GM23338 (cell line): Measurements from ENCODE around the gene PEPD. TPM values are rescaled to one million over a fixed set of nuclear protein-coding genes. Genes with fewer than 3 reads are reported as not detected.

Source experiments
- ATAC-seq: fragments of 200-7000 bp; cut with Tn5 transposase; 3 replicates; pipeline ENCODE4 v1.9.1; 2020
- DNase-seq: peaks from one replicate; pipeline ENCODE4 v3.0.0-alpha.2; 2015; ENCODE audit warnings: low spot score
- H2AFZ ChIP-seq: fragments of 200-600 bp; sonication (generic); 2 replicates; pipeline ENCODE4 v1.8.0; 2016; ENCODE audit warnings: antibody characterized with exemption, mild to moderate bottlenecking, moderate library complexity
- H3F3A ChIP-seq: fragments of 200-600 bp; sonication (generic); replicated peaks from 2 replicates; pipeline ENCODE4 v1.8.0; 2017; ENCODE audit warnings: antibody characterized with exemption, mixed run types, low read depth
- H3K27ac ChIP-seq: fragments of 200-600 bp; sonication (generic); 2 replicates; pipeline ENCODE4 v1.6.1; 2016; ENCODE audit warnings: low read depth
- H3K27me3 ChIP-seq: fragments of 200-600 bp; sonication (generic); 2 replicates; pipeline ENCODE4 v1.8.0; 2016; ENCODE audit warnings: mild to moderate bottlenecking, mixed run types, moderate library complexity; ENCODE audit not compliant: insufficient read depth
- H3K36me3 ChIP-seq: fragments of 200-600 bp; sonication (generic); 2 replicates; pipeline ENCODE4 v1.8.0; 2016; ENCODE audit warnings: mild to moderate bottlenecking; ENCODE audit not compliant: insufficient read depth
- H3K4me1 ChIP-seq: fragments of 200-600 bp; sonication (generic); 2 replicates; pipeline ENCODE4 v1.8.0; 2016; ENCODE audit warnings: mild to moderate bottlenecking, moderate library complexity; ENCODE audit not compliant: insufficient read depth
- H3K4me2 ChIP-seq: fragments of 200-600 bp; sonication (generic); 2 replicates; pipeline ENCODE4 v1.7.1; 2017; ENCODE audit warnings: mixed run types
- H3K4me3 ChIP-seq: fragments of 200-600 bp; sonication (generic); 2 replicates; pipeline ENCODE4 v1.6.1; 2016; ENCODE audit warnings: mixed run types
- H3K79me2 ChIP-seq: fragments of 200-600 bp; sonication (generic); replicated peaks from 2 replicates; pipeline ENCODE4 v1.8.0; 2017; ENCODE audit warnings: mild to moderate bottlenecking; ENCODE audit not compliant: insufficient read depth
- H3K9me2 ChIP-seq: fragments of 200-600 bp; sonication (generic); 2 replicates; pipeline ENCODE4 v1.8.0; 2017; ENCODE audit not compliant: insufficient read depth
- H4K20me1 ChIP-seq: fragments of 200-600 bp; sonication (generic); replicated peaks from 2 replicates; pipeline ENCODE4 v1.8.0; 2017; ENCODE audit warnings: mild to moderate bottlenecking; ENCODE audit not compliant: insufficient read depth
- H3K27ac Mint-ChIP-seq: 2 replicates; pipeline ENCODE4 v1.8.0; 2020; ENCODE audit warnings: inconsistent platforms, mild to moderate bottlenecking, moderate library complexity, mixed read lengths
- H3K27me3 Mint-ChIP-seq: 3 replicates; pipeline ENCODE4 v1.8.0; 2022; ENCODE audit warnings: low read depth, mild to moderate bottlenecking, moderate library complexity, mixed read lengths, inconsistent platforms; ENCODE audit not compliant: insufficient read depth, poor library complexity
- H3K36me3 Mint-ChIP-seq: 3 replicates; pipeline ENCODE4 v1.8.0; 2021; ENCODE audit warnings: low read depth, mild to moderate bottlenecking, inconsistent platforms, moderate library complexity, mixed read lengths
- H3K4me1 Mint-ChIP-seq: 3 replicates; pipeline ENCODE4 v1.8.0; 2020; ENCODE audit warnings: mild to moderate bottlenecking, inconsistent platforms, mixed read lengths
- H3K4me3 Mint-ChIP-seq: 3 replicates; pipeline ENCODE4 v1.8.0; 2021; ENCODE audit warnings: moderate library complexity, mild to moderate bottlenecking, inconsistent platforms, mixed read lengths
- H3K9me3 Mint-ChIP-seq: 3 replicates; pipeline ENCODE4 v1.8.0; 2020; ENCODE audit warnings: moderate library complexity, mild to moderate bottlenecking, inconsistent platforms, mixed read lengths
- CREB1 ChIP-seq: fragments of 250-450 bp; sonication (Bioruptor Pico); IDR thresholded peaks from 2 replicates; pipeline ENCODE4 v1.5.0; 2020; ENCODE audit warnings: low read depth, mild to moderate bottlenecking, moderate library complexity
- CTCF ChIP-seq, 2 experiments: fragments of 200-600 bp in 1 of 2; sonication (generic) in 1 of 2; conservative IDR thresholded peaks; 2 replicates each; pipeline versions ENCODE4 v1.5.1 to v1.6.1; 2016 to 2017; ENCODE audit warnings: antibody characterized with exemption in 2 of 2, low read depth in 2 of 2, mild to moderate bottlenecking in 2 of 2, moderate library complexity in 1 of 2
- ETS1 ChIP-seq: IDR thresholded peaks from 2 replicates; pipeline ENCODE4 v1.6.1; 2016; ENCODE audit warnings: antibody characterized with exemption
- EZH2 ChIP-seq: fragments of 200-600 bp; sonication (generic); IDR thresholded peaks from one replicate; pipeline ENCODE4 v1.8.0; 2017; ENCODE audit warnings: antibody characterized with exemption, mild to moderate bottlenecking, low read depth; ENCODE audit not compliant: unreplicated experiment
- EZH2phosphoT487 ChIP-seq: fragments of 200-600 bp; sonication (generic); IDR thresholded peaks from one replicate; pipeline ENCODE4 v1.8.1; 2018; ENCODE audit warnings: antibody characterized with exemption; ENCODE audit not compliant: unreplicated experiment
- JUNB ChIP-seq: IDR thresholded peaks from one replicate; pipeline ENCODE4 v1.6.1; 2016; ENCODE audit warnings: antibody characterized with exemption; ENCODE audit not compliant: unreplicated experiment
- NANOG ChIP-seq: IDR thresholded peaks from 2 replicates; pipeline ENCODE4 v1.6.1; 2016; ENCODE audit warnings: antibody characterized with exemption, borderline replicate concordance
- POLR2AphosphoS5 ChIP-seq: IDR thresholded peaks from 2 replicates; pipeline ENCODE4 v1.6.1; 2016; ENCODE audit warnings: antibody characterized with exemption, low read depth
- REST ChIP-seq: IDR thresholded peaks from one replicate; pipeline ENCODE4 v1.6.1; 2018; ENCODE audit warnings: antibody characterized with exemption; ENCODE audit not compliant: unreplicated experiment
- STAT1 ChIP-seq: IDR thresholded peaks from one replicate; pipeline ENCODE4 v1.6.1; 2016; ENCODE audit warnings: antibody characterized with exemption; ENCODE audit not compliant: unreplicated experiment
- ZNF114 ChIP-seq: fragments of 250-450 bp; sonication (Bioruptor Pico); IDR thresholded peaks from 2 replicates; pipeline ENCODE4 v1.5.0; 2020; ENCODE audit warnings: mild to moderate bottlenecking, moderate library complexity
- ZNF331 ChIP-seq: fragments of 250-450 bp; sonication (Bioruptor Pico); IDR thresholded peaks from 2 replicates; pipeline ENCODE4 v1.5.0; 2020; ENCODE audit warnings: low read depth, mild to moderate bottlenecking, moderate library complexity
- ZNF462 ChIP-seq: fragments of 250-450 bp; sonication (Bioruptor Pico); IDR thresholded peaks from 2 replicates; pipeline ENCODE4 v1.5.0; 2020; ENCODE audit warnings: mild to moderate bottlenecking, moderate library complexity
- polyA plus RNA-seq: library from polyadenylated mRNA; unstranded; fragments of >200 nt; fragmentation: Nextera tagmentation; extraction: Ambion mirVana; gene quantifications from 2 replicates; pipeline ENCODE4 v1.2.1, GENCODE V29; 2016
- total RNA-seq: library from RNA; depleted of rRNA; stranded (reverse); fragments of >200 nt; shearing (Covaris generic); gene quantifications from 2 replicates; pipeline ENCODE4 v1.2.3, GENCODE V29; 2014

PEPD gene
- total and polyA plus RNA-seq, 2 experiments from 2014 or later = 81.7 to 89.2 TPM

- peak; percentile 95 for ATAC-seq
- peak; percentile 86 for DNase-seq
- peaks cover 6% of the 10 kb centered on the region; the same call in 1 of the 3 replicates for H3K36me3 Mint-ChIP-seq
These were observed 147.9 kb downstream of the PEPD start, which contains the start of gene CEBPG for GRCh38 chr19:33373453-33374235. Gene CEBPG (plus strand): TSS chr19:33373709. CDS start chr19:33379240, 5,531 bp downstream.

More at GRCh38 chr19:33373453-33374235, 147.9 kb downstream of the PEPD start, which contains the start of gene CEBPG:
- H3K27me3 ChIP-seq = no peaks in the 10 kb centered on the region; the same call in 1 of the 2 replicates
- no peak for TF ChIP-seq ZNF114 (CRISPR knock-in tag)
- TF ChIP-seq POLR2AphosphoS5 = peak; percentile 73
- TF ChIP-seq CREB1 (CRISPR knock-in tag) = peak; percentile 20; the same call in 1 of the 2 replicates
- no peak for TF ChIP-seq ETS1
- no peak for TF ChIP-seq ZNF462 (CRISPR knock-in tag)
- no peak for TF ChIP-seq REST
- TF ChIP-seq ZNF331 = no peak
- TF ChIP-seq JUNB = no peak
- no peak for TF ChIP-seq NANOG
- TF ChIP-seq EZH2phosphoT487 = no peak
- TF ChIP-seq CTCF (conservative IDR thresholded peaks at IDR 0.05; ENCODE audit: low read depth in 2 of 2) = no peak
- no peak for TF ChIP-seq STAT1
- TF ChIP-seq EZH2 = no peak
- peak within 1 kb of the TSS; percentile 88; the same call in 1 of the 2 replicates for H3K27ac ChIP-seq
- H3K9me2 ChIP-seq = no peaks in the 10 kb centered on the region
- Mint-ChIP-seq H3K4me3 (peak within 1 kb of the TSS; percentile 90), H3K27me3 (peaks cover 5% of the 10 kb centered on the region), H3K4me1 (peaks cover 43% of the 10 kb centered on the region), H3K9me3 (no peaks in the 10 kb centered on the region), H3K27ac (peak within 1 kb of the TSS; percentile 84)
- no peaks in the 10 kb centered on the region for H3K36me3 ChIP-seq
- peaks cover 39% of the 10 kb centered on the region for H3K4me1 ChIP-seq
- peaks cover 45% of the 10 kb centered on the region for H4K20me1 ChIP-seq
- peaks cover 8% of the 10 kb centered on the region for H3F3A ChIP-seq
- peak within 1 kb of the TSS; percentile 93 for H3K4me2 ChIP-seq
- H3K4me3 ChIP-seq = peak within 1 kb of the TSS; percentile 85
- H3K79me2 ChIP-seq = peaks cover 46% of the 10 kb centered on the region
- H2AFZ ChIP-seq = peak within 1 kb of the TSS; percentile 96
